Measurements from ENCODE around the gene SLC22A14.

SLC22A14 gene

DNA sequence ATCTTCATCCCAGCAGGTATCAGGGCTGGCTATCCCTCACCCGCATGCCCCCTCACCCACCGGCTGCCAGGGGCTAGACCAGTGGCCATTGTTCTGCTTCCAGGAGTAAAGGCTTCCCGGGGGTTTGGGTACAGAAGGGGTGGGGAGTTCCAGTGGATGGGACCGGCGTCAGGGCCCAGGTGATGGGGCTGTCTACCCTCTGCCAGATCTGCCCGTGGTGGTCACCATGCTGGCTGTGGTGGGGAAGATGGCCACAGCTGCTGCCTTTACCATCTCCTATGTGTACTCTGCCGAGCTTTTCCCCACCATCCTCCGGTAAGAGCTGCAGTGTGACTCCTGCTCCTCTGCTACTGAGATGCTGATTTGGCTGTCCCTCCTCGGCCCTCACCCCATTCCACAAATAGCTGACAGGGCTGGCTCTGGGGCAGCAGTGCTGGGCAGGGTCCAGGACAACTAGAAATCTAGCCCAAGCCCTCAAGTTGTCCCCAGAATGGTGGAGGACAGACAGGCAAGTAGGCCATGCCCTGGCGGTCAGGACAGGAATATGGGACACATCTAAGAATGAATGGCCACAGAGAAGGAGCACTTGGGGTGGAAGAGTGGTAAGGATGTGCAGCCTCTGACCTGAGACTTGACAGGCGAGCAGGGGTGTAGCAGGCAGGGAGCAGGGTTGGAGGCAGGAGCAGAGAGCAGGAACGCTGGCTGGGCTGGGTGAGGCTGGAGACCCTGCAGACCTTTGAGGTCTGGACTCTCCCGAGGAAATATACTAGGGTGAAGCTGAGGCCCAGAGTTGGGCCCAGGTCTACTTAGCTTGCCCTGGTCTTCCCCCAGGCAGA lies 5.8 kb upstream of the SLC22A14 start:
- H3K4me3 ChIP-seq (ENCODE audit: severe bottlenecking): no peak overlapping the region
- DNase-seq (ENCODE audit: low spot score): no peak
- no peaks in the 10 kb centered on the region for H3K27me3 ChIP-seq (ENCODE audit: insufficient read depth, poor library complexity, severe bottlenecking)
- no peak overlapping the region for H3K27ac ChIP-seq (ENCODE audit: poor library complexity, severe bottlenecking)
- no peaks in the 10 kb centered on the region for H3K9me3 ChIP-seq (ENCODE audit: severe bottlenecking)
- no peaks in the 10 kb centered on the region for H3K4me1 ChIP-seq (ENCODE audit: insufficient read depth, poor library complexity, severe bottlenecking)
- TF ChIP-seq, protein P1, sequence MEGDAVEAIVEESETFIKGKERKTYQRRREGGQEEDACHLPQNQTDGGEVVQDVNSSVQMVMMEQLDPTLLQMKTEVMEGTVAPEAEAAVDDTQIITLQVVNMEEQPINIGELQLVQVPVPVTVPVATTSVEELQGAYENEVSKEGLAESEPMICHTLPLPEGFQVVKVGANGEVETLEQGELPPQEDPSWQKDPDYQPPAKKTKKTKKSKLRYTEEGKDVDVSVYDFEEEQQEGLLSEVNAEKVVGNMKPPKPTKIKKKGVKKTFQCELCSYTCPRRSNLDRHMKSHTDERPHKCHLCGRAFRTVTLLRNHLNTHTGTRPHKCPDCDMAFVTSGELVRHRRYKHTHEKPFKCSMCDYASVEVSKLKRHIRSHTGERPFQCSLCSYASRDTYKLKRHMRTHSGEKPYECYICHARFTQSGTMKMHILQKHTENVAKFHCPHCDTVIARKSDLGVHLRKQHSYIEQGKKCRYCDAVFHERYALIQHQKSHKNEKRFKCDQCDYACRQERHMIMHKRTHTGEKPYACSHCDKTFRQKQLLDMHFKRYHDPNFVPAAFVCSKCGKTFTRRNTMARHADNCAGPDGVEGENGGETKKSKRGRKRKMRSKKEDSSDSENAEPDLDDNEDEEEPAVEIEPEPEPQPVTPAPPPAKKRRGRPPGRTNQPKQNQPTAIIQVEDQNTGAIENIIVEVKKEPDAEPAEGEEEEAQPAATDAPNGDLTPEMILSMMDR (IDR thresholded peaks at IDR 0.05; ENCODE audit: poor library complexity, severe bottlenecking): no peak
- H3K36me3 ChIP-seq (ENCODE audit: low read depth): no peaks in the 10 kb centered on the region
- ATAC-seq (ENCODE audit: low read depth): no peak

DNA sequence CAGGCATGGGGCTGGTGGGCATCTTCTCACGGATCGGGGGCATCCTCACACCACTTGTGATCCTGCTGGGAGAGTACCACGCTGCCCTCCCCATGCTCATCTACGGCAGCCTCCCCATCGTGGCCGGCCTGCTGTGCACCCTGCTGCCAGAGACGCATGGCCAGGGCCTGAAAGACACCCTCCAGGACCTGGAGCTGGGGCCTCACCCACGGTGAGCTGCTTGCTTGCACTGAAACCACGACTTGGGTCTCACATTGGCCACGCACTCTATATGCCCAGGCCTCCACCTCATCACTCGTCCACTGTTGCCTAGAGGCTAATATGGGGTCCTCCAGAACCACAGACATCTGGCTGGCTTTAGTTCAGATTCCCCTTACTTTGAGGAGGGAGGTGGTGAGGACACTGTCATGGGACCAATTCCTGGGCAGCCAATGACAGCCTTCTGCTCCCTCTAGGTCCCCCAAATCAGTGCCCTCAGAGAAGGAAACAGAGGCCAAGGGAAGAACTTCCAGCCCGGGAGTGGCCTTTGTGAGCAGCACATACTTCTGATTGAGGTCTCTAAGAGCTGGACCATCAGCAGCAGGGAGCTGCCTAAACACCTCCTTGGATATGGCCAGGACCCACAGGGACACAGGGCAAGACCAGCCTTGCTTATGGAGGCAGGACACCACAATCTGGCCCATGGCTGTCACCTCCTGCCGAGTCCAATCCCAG lies 5.0 kb upstream of the SLC22A14 start:
- Histone ChIP-seq H3K36me3 (ENCODE audit: low read depth) (no peaks in the 10 kb centered on the region), H3K27ac (ENCODE audit: poor library complexity, severe bottlenecking) (no peak overlapping the region), H3K4me1 (ENCODE audit: insufficient read depth, poor library complexity, severe bottlenecking) (no peaks in the 10 kb centered on the region), H3K9me3 (ENCODE audit: severe bottlenecking) (no peaks in the 10 kb centered on the region), H3K27me3 (ENCODE audit: insufficient read depth, poor library complexity, severe bottlenecking) (no peaks in the 10 kb centered on the region), H3K4me3 (ENCODE audit: severe bottlenecking) (no peak overlapping the region)
- no peak for ATAC-seq (ENCODE audit: low read depth)
- TF ChIP-seq, protein P1 (IDR thresholded peaks at IDR 0.05; ENCODE audit: poor library complexity, severe bottlenecking): no peak
- no peak for DNase-seq (ENCODE audit: low spot score)

DNA sequence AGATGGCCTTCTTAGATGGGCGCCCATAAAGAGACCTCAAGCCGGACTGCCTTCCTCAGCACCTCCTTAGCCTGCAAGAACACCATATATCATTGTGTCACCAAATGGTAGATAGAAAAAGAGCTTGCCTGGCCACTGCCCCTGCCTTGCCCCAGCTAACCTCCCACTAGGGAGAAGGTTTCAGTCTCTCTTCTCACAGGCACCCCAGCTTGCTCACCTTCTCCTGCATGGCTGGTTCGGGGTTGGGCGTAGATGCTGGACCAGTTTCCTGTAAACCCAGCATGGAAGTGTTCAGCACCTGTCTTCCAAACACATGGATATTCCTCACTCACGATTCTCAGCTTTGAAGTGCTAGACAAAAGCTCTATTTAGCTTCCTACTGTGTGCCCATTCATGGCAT lies 3.3 kb upstream of the SLC22A14 start:
- no peaks in the 10 kb centered on the region for H3K36me3 ChIP-seq (ENCODE audit: low read depth)

DNA sequence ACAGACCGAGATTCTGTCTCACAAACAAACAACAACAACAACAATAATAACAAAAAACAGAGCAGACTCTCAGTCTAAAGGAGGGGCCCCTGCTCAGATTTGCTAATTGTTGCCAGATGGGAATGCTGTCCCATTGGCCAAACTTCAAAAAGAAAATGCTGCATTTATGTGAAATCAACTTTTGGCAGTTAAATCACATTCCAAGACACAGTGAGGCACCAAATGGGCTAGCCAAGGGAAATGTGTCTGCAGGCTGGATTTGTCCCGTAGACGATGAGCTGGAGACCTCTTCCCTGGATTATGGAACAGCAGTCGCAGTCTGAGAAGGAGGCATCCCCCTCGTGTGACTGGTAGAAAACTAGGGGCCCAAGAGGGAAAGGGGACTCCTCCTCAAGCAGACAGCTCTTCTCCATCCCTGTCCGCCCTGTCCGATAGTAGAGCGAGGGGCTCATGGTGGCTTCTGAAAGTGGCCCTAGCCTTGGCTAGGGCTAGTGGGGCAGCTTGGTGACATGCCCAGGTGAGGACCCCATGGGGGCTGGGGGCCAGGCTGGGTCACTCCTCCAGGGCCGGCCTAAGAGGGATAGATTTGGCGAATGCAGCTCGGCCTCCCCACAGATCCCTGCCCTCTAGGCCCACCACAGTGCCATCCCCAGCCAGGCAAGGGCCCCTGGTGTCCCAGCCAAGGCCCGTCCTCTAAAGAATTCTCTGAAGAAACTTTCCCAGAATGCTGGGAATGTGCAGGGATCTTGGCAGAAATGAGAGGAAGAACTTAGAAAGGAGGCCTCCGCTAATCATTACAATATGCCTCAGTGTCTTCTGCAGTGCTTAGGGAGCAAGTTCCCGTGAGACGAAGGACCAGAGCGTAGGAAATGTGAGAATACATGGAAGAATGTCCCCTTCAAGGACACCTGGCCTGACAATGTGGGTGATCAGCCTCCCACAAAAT lies 2.0 kb downstream of the SLC22A14 start:
- Histone ChIP-seq H3K27ac (ENCODE audit: poor library complexity, severe bottlenecking) (no peak overlapping the region), H3K4me1 (ENCODE audit: insufficient read depth, poor library complexity, severe bottlenecking) (no peaks in the 10 kb centered on the region), H3K4me3 (ENCODE audit: severe bottlenecking) (no peak overlapping the region), H3K9me3 (ENCODE audit: severe bottlenecking) (no peaks in the 10 kb centered on the region), H3K36me3 (ENCODE audit: low read depth) (no peaks in the 10 kb centered on the region), H3K27me3 (ENCODE audit: insufficient read depth, poor library complexity, severe bottlenecking) (no peaks in the 10 kb centered on the region)
- no peak for ATAC-seq (ENCODE audit: low read depth)
- no peak for DNase-seq (ENCODE audit: low spot score)
- TF ChIP-seq, protein P1 (IDR thresholded peaks at IDR 0.05; ENCODE audit: poor library complexity, severe bottlenecking): no peak

More for the DNA sequence above, 3.3 kb upstream of the SLC22A14 start:
- no peak for DNase-seq (ENCODE audit: low spot score)
- no peaks in the 10 kb centered on the region for H3K9me3 ChIP-seq (ENCODE audit: severe bottlenecking)
- no peak for ATAC-seq (ENCODE audit: low read depth)
- H3K4me3 ChIP-seq (ENCODE audit: severe bottlenecking): no peak overlapping the region
- H3K27ac ChIP-seq (ENCODE audit: poor library complexity, severe bottlenecking): no peak overlapping the region
- no peaks in the 10 kb centered on the region for H3K4me1 ChIP-seq (ENCODE audit: insufficient read depth, poor library complexity, severe bottlenecking)
- TF ChIP-seq, protein P1 (IDR thresholded peaks at IDR 0.05; ENCODE audit: poor library complexity, severe bottlenecking): no peak
- no peaks in the 10 kb centered on the region for H3K27me3 ChIP-seq (ENCODE audit: insufficient read depth, poor library complexity, severe bottlenecking)
